Bronchial epithelial cell (primary cell): ENCODE measurements around the gene GLT6D1. TPM values are rescaled to one million over a fixed set of nuclear protein-coding genes. Genes with fewer than 3 reads are reported as not detected.

Source experiments
- DNase-seq: peaks from one replicate; pipeline ENCODE4 v3.0.0-alpha.2; 2010; ENCODE audit warnings: low read depth
- FAIRE-seq: peaks from 2 replicates; lab custom pipeline; 2011; peaks lifted over from hg19 to GRCh38; lab: Jason Lieb, UNC
- H3K27me3 ChIP-seq: 2 replicates; pipeline ENCODE4 v1.5.1; 2011; ENCODE audit warnings: low read length; ENCODE audit not compliant: control insufficient read depth, insufficient read depth
- H3K36me3 ChIP-seq: 2 replicates; pipeline ENCODE4 v1.5.1; 2011; ENCODE audit warnings: low read length; ENCODE audit not compliant: control insufficient read depth, insufficient read depth
- H3K4me3 ChIP-seq: 2 replicates; pipeline ENCODE4 v1.5.1; 2011; ENCODE audit warnings: mild to moderate bottlenecking, low read depth, low read length, control low read depth
- total RNA-seq: library from RNA; depleted of rRNA; stranded (reverse); fragments of >200 nt; gene quantifications from 2 replicates; pipeline ENCODE4 v1.2.1, GENCODE V29; 2014
- TF ChIP-seq, protein P1 (sequence below): IDR thresholded peaks from 2 replicates; pipeline ENCODE4 v1.5.1; 2011; ENCODE audit warnings: mild to moderate bottlenecking, moderate library complexity, low read length, control low read depth, inconsistent platforms; ENCODE audit not compliant: insufficient read depth, severe bottlenecking

GLT6D1 gene
- total RNA-seq, 1 donor from 2014 or later, result not detected

DNA sequence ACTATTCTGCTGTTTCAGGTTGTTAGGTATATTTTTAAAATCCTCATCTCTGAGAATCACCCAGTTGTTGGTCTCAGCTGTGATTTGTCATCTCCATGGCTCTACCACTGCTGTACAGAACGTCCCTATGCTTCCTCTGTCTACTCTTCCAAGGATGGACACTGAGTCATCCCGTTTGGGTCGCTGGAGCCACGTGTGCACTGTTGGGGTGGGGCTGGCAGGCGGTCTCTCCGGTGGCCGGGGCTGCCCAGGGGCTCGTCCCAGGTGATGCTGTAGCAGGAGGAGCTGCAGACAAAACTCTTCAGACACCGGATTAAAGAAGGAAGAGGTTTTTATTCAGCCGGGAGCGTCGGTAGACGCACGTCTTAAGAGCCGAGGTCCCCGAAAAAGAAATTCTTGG lies 40.7 kb upstream of the GLT6D1 start:
- no peak for FAIRE-seq
- Histone ChIP-seq H3K4me3 (no peak overlapping the region), H3K27me3 (no peaks in the 10 kb centered on the region), H3K36me3 (no peaks in the 10 kb centered on the region)
- TF ChIP-seq, protein P1, sequence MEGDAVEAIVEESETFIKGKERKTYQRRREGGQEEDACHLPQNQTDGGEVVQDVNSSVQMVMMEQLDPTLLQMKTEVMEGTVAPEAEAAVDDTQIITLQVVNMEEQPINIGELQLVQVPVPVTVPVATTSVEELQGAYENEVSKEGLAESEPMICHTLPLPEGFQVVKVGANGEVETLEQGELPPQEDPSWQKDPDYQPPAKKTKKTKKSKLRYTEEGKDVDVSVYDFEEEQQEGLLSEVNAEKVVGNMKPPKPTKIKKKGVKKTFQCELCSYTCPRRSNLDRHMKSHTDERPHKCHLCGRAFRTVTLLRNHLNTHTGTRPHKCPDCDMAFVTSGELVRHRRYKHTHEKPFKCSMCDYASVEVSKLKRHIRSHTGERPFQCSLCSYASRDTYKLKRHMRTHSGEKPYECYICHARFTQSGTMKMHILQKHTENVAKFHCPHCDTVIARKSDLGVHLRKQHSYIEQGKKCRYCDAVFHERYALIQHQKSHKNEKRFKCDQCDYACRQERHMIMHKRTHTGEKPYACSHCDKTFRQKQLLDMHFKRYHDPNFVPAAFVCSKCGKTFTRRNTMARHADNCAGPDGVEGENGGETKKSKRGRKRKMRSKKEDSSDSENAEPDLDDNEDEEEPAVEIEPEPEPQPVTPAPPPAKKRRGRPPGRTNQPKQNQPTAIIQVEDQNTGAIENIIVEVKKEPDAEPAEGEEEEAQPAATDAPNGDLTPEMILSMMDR, result no peak
- DNase-seq, result no peak

DNA sequence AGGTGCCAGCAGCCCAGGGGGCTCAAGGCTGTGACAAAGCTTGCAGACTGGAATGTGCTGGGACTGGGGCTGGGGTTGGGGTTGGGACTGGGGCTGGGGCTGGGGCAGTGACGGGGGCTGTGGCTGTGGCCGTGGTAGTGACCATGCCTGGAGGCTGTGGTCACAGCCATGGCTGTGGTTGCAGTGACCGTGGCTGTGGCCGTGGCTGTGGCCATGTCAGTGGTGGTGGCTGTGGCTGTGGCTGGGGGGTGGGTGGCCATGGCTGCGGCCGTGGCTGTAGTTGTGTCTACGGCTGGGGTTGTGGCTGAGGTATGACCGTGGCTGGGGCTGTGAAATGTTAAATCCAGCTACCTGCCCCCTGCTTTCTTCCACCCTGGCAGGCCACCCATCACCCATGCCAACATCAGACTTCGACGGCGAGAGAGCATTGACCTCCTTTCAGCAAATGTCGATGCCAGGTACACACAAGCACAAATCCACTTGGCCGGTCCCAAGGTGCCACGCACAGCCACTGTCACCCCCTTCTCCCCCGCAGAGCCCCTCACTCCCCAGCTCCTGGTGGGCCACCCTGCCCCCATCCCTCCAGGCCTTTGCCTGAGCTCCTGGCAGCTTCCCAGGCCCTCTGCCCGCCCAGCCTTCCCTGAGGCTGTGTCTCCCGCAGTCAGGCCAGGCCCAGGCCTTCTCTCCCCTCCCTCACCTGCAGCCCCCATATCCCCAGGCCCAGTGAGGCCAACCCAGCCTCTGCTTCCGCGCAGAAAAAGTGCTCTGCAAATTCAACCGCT lies 39.1 kb upstream of the GLT6D1 start:
- H3K36me3 ChIP-seq, result no peaks in the 10 kb centered on the region
- no peak for DNase-seq
- TF ChIP-seq, protein P1, result no peak

DNA sequence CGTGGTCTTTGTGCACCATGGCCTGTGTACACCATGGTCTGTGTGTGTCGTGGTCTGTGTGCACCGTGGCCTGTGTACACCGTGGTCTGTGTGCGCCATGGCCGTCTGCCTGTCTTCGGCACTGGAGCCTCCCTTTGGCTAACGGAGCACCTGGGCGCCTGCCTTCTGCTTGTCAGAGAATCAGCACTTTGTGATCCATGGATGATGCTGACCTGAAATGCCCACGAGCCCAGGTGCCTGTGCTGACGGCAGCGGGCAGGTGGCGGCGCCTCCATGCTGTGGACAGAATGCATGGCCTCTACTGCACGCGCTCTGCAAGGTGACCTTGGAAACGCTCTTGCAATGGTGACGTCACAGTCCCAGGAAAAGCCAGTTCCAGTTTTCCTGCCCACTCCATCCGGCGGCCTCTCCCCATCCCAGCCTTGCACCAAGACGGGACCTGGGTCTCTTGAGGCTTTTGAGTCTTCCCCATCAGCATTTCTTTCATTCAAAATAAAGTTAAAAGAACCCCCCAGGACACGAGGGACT lies 38.4 kb upstream of the GLT6D1 start:
- FAIRE-seq, result no peak
- no peak for DNase-seq
- TF ChIP-seq, protein P1, result no peak

More for the DNA sequence above, 39.1 kb upstream of the GLT6D1 start:
- no peaks in the 10 kb centered on the region for H3K27me3 ChIP-seq
- FAIRE-seq, result no peak
- H3K4me3 ChIP-seq, result no peak overlapping the region

DNA sequence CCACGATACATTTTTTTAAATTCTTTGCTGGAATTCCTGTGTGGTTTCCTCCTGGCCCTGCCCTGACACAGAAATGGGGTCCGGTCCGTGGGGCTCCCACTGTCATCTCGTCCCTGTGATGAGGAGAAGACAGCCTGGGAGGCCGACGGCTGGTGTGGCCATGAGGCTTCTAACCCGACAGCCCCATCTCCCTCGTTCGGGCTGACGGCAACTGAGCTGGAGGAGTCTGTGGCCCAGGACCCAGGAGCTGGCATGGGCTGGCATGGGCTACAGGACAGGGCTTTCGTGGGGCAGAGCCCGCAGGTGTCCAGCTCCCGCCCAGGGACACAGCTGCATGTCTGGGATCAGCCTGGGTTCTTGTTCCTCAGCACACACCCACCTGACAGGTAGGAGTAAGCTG lies 37.6 kb upstream of the GLT6D1 start:
- TF ChIP-seq, protein P1, result no peak
- H3K4me3 ChIP-seq, result no peak overlapping the region
- FAIRE-seq, result no peak
- no peak for DNase-seq
- no peaks in the 10 kb centered on the region for H3K36me3 ChIP-seq
- H3K27me3 ChIP-seq, result no peaks in the 10 kb centered on the region

More for the DNA sequence above, 38.4 kb upstream of the GLT6D1 start:
- Histone ChIP-seq H3K36me3 (no peaks in the 10 kb centered on the region), H3K4me3 (no peak overlapping the region), H3K27me3 (no peaks in the 10 kb centered on the region)

DNA sequence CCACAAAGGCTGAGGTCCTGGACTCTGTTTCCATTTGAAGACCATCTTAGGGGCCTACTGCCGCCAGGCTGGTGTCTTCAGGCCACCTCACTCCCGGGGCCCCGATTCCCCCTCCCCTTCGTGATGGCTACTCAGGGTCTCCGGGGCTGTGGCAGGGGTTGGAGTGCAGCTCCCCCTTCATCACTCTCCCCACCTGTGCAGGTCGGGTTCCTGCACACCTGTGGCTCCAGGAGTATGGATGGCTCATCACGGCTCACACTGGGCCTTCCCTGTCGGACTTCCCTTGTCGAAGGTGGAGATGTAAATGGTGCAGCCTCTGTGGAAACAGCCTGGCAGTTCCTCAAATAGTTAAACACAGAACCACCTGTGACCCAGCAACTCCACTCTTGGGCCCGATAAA lies 35.6 kb upstream of the GLT6D1 start:
- TF ChIP-seq, protein P1, result no peak
- Histone ChIP-seq H3K4me3 (no peak overlapping the region), H3K27me3 (no peaks in the 10 kb centered on the region), H3K36me3 (no peaks in the 10 kb centered on the region)
- DNase-seq (no peak), FAIRE-seq (no peak)
